ENCODE data around the gene DHX36. TPM values are rescaled to one million over a fixed set of nuclear protein-coding genes. Genes with fewer than 3 reads are reported as not detected.

The DHX36 gene
- total RNA-seq, 1 donor from 2014 or later = 49.8 TPM

DNA sequence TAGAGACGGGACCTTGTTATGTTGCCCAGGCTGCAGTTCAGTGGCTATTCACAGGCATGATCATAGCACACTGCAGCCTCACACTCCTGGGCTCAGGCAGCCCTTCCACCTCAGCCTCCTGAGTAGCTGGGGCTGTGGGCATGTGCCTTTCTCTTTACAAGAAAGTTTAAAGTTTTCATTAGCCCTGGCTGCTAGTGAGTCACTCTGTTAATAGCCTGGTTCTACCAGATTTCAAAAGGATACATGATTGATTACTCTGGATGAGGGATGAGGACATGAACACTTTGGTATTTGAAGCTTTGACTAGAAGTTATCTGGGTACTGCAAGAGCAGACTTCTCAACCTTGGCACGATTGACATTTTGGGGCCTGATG lies 95.1 kb downstream of the DHX36 start:
- no peak for DNase-seq (ENCODE audit: low read depth)
- H3K27me3 ChIP-seq (ENCODE audit: control insufficient read depth, insufficient read depth, low read length) = no peaks in the 10 kb centered on the region
- H3K36me3 ChIP-seq (ENCODE audit: control insufficient read depth, insufficient read depth, low read length) = no peaks in the 10 kb centered on the region
- no peak overlapping the region for H3K4me3 ChIP-seq (ENCODE audit: low read depth, low read length)
- TF ChIP-seq, protein P1, sequence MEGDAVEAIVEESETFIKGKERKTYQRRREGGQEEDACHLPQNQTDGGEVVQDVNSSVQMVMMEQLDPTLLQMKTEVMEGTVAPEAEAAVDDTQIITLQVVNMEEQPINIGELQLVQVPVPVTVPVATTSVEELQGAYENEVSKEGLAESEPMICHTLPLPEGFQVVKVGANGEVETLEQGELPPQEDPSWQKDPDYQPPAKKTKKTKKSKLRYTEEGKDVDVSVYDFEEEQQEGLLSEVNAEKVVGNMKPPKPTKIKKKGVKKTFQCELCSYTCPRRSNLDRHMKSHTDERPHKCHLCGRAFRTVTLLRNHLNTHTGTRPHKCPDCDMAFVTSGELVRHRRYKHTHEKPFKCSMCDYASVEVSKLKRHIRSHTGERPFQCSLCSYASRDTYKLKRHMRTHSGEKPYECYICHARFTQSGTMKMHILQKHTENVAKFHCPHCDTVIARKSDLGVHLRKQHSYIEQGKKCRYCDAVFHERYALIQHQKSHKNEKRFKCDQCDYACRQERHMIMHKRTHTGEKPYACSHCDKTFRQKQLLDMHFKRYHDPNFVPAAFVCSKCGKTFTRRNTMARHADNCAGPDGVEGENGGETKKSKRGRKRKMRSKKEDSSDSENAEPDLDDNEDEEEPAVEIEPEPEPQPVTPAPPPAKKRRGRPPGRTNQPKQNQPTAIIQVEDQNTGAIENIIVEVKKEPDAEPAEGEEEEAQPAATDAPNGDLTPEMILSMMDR (IDR thresholded peaks at IDR 0.05; ENCODE audit: insufficient read depth, low read length, poor library complexity, severe bottlenecking) = no peak

DNA sequence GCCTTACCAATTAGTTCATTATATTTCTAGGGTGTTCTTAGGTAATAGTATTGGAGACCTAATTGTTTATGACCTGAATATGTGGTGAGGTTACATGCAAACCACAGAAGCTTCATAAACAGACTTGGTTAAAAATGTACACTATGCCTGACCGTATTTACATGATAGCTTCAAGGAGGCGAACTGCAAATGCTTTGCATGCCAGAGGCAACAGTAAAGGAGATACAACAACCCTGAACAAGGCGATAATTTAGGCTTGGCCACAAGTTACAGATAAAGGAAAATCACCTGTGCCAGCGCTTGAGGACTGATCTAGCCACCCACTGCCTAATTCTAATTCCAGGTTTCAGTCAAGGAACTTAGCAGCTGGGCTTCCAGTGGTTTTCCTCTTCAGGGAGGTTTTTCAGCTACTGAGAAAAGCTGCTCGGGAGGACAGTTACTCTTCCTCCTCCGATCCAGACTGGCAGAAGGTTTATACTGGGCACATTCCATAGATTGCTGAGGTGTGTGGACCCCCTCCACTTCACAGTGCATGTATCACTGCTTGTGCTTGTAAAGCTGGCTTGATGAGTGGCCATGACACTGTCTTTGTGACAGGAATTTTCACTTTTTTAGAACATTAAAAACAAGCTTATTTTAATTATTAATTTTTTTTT lies 95.6 kb downstream of the DHX36 start:
- no peak for DNase-seq (ENCODE audit: low read depth)
- Histone ChIP-seq H3K4me3 (ENCODE audit: low read depth, low read length) (no peak overlapping the region), H3K36me3 (ENCODE audit: control insufficient read depth, insufficient read depth, low read length) (no peaks in the 10 kb centered on the region), H3K27me3 (ENCODE audit: control insufficient read depth, insufficient read depth, low read length) (no peaks in the 10 kb centered on the region)
- TF ChIP-seq, protein P1 (IDR thresholded peaks at IDR 0.05; ENCODE audit: insufficient read depth, low read length, poor library complexity, severe bottlenecking) = no peak

GRCh38 chr3:154227531-154227930 lies 96.8 kb downstream of the DHX36 start:
- Histone ChIP-seq H3K4me3 (ENCODE audit: low read depth, low read length) (no peak overlapping the region), H3K27me3 (ENCODE audit: control insufficient read depth, insufficient read depth, low read length) (no peaks in the 10 kb centered on the region), H3K36me3 (ENCODE audit: control insufficient read depth, insufficient read depth, low read length) (no peaks in the 10 kb centered on the region)
- TF ChIP-seq, protein P1 (IDR thresholded peaks at IDR 0.05; ENCODE audit: insufficient read depth, low read length, poor library complexity, severe bottlenecking) = no peak
- no peak for DNase-seq (ENCODE audit: low read depth)

- no peaks in the 10 kb centered on the region for H3K27me3 ChIP-seq (ENCODE audit: control insufficient read depth, insufficient read depth, low read length)
- H3K4me3 ChIP-seq (ENCODE audit: low read depth, low read length) = no peak overlapping the region
- no peak for DNase-seq (ENCODE audit: low read depth)
- no peaks in the 10 kb centered on the region for H3K36me3 ChIP-seq (ENCODE audit: control insufficient read depth, insufficient read depth, low read length)
- TF ChIP-seq, protein P1 (IDR thresholded peaks at IDR 0.05; ENCODE audit: insufficient read depth, low read length, poor library complexity, severe bottlenecking) = no peak
These were observed 98.8 kb downstream of the DHX36 start for GRCh38 chr3:154225536-154225935.

GRCh38 chr3:154224866-154225265 lies 99.4 kb downstream of the DHX36 start:
- Histone ChIP-seq H3K4me3 (ENCODE audit: low read depth, low read length) (no peak overlapping the region), H3K36me3 (ENCODE audit: control insufficient read depth, insufficient read depth, low read length) (no peaks in the 10 kb centered on the region), H3K27me3 (ENCODE audit: control insufficient read depth, insufficient read depth, low read length) (no peaks in the 10 kb centered on the region)
- TF ChIP-seq, protein P1 (IDR thresholded peaks at IDR 0.05; ENCODE audit: insufficient read depth, low read length, poor library complexity, severe bottlenecking) = no peak
- no peak for DNase-seq (ENCODE audit: low read depth)

DNA sequence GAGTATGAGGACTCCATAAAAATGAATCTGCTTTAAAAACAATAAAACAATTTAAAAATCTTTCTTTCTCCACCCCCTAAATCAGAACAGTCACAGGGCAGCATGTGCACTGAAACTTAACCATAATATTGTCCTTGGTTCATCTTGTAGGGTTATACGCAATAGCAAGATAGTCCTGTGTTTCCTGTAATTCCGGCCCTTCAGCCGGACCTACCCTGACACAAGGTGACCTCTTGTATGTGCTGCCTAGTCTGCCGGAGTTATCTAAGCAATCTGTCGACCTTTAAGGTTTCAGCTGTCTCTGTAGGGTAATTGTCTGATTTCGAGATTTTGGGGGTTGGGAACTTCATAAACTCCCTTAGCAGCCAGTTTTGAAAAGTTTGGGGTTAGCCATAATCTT lies 99.9 kb downstream of the DHX36 start:
- DNase-seq (ENCODE audit: low read depth) = no peak
- TF ChIP-seq, protein P1 (IDR thresholded peaks at IDR 0.05; ENCODE audit: insufficient read depth, low read length, poor library complexity, severe bottlenecking) = no peak
- Histone ChIP-seq H3K27me3 (ENCODE audit: control insufficient read depth, insufficient read depth, low read length) (no peaks in the 10 kb centered on the region), H3K4me3 (ENCODE audit: low read depth, low read length) (no peak overlapping the region), H3K36me3 (ENCODE audit: control insufficient read depth, insufficient read depth, low read length) (no peaks in the 10 kb centered on the region)

Data from kidney epithelial cell (primary cell).